SU-DHL-6 (cell line): Measurements from ENCODE around the gene FLACC1.

ENCODE experiments used
- H2AFZ ChIP-seq: fragments of 200-600 bp; sonication (generic); 2 replicates; pipeline ENCODE4 v1.6.1; 2014; ENCODE audit warnings: low read depth, mild to moderate bottlenecking, moderate library complexity, mixed read lengths, antibody characterized with exemption, low read length; ENCODE audit not compliant: severe bottlenecking
- H3F3A ChIP-seq: fragments of 200-600 bp; shearing (Covaris generic); 2 replicates; pipeline ENCODE4 v1.6.0; 2016; ENCODE audit warnings: antibody characterized with exemption, mild to moderate bottlenecking; ENCODE audit not compliant: insufficient read depth
- H3K27ac ChIP-seq: fragments of 200-600 bp; sonication (generic); 2 replicates; pipeline ENCODE4 v1.5.1; 2016; ENCODE audit warnings: low read depth, mild to moderate bottlenecking, low read length, moderate library complexity, mixed read lengths
- H3K27me3 ChIP-seq: fragments of 200-600 bp; sonication (generic), shearing (Covaris generic); 2 replicates; pipeline ENCODE4 v1.6.0; 2014; ENCODE audit warnings: mild to moderate bottlenecking, low read length
- H3K36me3 ChIP-seq: fragments of 200-600 bp; sonication (generic); 2 replicates; pipeline ENCODE4 v1.6.1; 2014; ENCODE audit warnings: mild to moderate bottlenecking, low read length, mixed read lengths
- H3K4me2 ChIP-seq: fragments of 300-600, 200-600 bp; shearing (Covaris generic), sonication (generic); 2 replicates; pipeline ENCODE4 v1.6.0; 2014; ENCODE audit warnings: low read length, low read depth, mild to moderate bottlenecking; ENCODE audit not compliant: poor library complexity, severe bottlenecking
- H3K4me3 ChIP-seq: fragments of 200-600 bp; sonication (generic); 2 replicates; pipeline ENCODE4 v1.5.1; 2014; ENCODE audit warnings: antibody characterized with exemption, low read length, mild to moderate bottlenecking, mixed read lengths; ENCODE audit not compliant: insufficient read depth, poor library complexity, severe bottlenecking
- H3K79me2 ChIP-seq: fragments of 200-600 bp; sonication (generic); 2 replicates; pipeline ENCODE4 v1.6.1; 2014; ENCODE audit warnings: mild to moderate bottlenecking, low read length, moderate library complexity; ENCODE audit not compliant: insufficient read depth
- H3K9ac ChIP-seq: fragments of 200-600 bp; sonication (generic); 2 replicates; pipeline ENCODE4 v1.7.0; 2014; ENCODE audit warnings: mild to moderate bottlenecking, low read length
- H3K9me2 ChIP-seq: fragments of 200-600 bp; sonication (generic); replicated peaks from 2 replicates; pipeline ENCODE4 v1.6.1; 2014; ENCODE audit warnings: low read length; ENCODE audit not compliant: insufficient read depth
- H3K9me3 ChIP-seq: fragments of 200-600 bp; sonication (generic); 2 replicates; pipeline ENCODE4 v1.6.1; 2014; ENCODE audit warnings: low read length, mixed read lengths; ENCODE audit not compliant: insufficient read depth
- H4K20me1 ChIP-seq: fragments of 200-600 bp; sonication (generic); 2 replicates; pipeline ENCODE4 v1.6.1; 2014; ENCODE audit warnings: low read depth, mild to moderate bottlenecking, antibody characterized with exemption, low read length, moderate library complexity, mixed read lengths
- EZH2phosphoT487 ChIP-seq: fragments of 200-600 bp; sonication (generic), shearing (Covaris generic); conservative IDR thresholded peaks from 2 replicates; pipeline ENCODE4 v1.6.1; 2018; ENCODE audit warnings: mild to moderate bottlenecking, antibody characterized with exemption, low read length, moderate library complexity, mixed read lengths
- TF ChIP-seq, protein P1 (sequence below): fragments of 200-600 bp; sonication (generic); IDR thresholded peaks from one replicate; pipeline ENCODE4 v1.5.1; 2017; ENCODE audit warnings: antibody characterized with exemption, mild to moderate bottlenecking, low read length, moderate library complexity; ENCODE audit not compliant: insufficient read depth, poor library complexity, severe bottlenecking

Gene FLACC1

DNA sequence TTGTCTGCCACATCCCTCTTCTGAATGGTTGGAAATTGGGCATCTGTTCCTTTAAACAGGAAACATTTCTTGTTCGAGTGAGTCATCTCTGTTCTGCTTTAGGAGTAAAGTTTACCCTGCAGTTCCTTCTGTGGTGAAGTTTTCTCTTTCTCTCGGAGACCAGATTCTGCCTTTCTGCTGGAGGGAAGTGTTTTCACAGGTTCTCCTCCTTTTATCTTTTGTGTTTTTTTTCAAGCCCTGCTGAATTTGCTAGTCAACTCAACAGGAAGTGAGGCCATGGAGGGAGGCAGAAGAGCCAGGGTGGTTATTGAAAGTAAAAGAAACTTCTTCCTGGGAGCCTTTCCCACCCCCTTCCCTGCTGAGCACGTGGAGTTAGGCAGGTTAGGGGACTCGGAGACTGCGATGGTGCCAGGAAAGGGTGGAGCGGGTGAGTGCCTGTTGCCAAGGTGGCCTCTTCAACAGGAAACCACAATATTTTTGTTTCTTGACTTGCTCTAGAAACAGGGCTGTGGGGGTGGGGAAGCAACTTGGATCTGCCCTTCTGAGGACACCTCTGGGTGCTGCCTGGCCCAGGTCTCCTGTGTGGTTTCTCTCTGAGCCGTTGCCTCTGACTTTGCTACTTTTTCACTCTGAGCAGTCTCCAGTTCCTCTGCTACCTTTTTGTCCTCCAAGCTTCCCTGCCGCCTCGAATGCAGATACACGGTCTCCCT lies 99.0 kb downstream of the FLACC1 start:
- H3K9me3 ChIP-seq: no peaks in the 10 kb centered on the region
- no peaks in the 10 kb centered on the region for H3K27me3 ChIP-seq
- H3K9ac ChIP-seq: peak overlapping the region; percentile 66
- H4K20me1 ChIP-seq: no peaks in the 10 kb centered on the region
- H3K4me3 ChIP-seq: peak overlapping the region; percentile 51
- peak overlapping the region; percentile 99 for H3K4me2 ChIP-seq
- peak overlapping the region; percentile 52 for H2AFZ ChIP-seq
- no peaks in the 10 kb centered on the region for H3K9me2 ChIP-seq
- TF ChIP-seq EZH2phosphoT487: no peak
- TF ChIP-seq, protein P1, sequence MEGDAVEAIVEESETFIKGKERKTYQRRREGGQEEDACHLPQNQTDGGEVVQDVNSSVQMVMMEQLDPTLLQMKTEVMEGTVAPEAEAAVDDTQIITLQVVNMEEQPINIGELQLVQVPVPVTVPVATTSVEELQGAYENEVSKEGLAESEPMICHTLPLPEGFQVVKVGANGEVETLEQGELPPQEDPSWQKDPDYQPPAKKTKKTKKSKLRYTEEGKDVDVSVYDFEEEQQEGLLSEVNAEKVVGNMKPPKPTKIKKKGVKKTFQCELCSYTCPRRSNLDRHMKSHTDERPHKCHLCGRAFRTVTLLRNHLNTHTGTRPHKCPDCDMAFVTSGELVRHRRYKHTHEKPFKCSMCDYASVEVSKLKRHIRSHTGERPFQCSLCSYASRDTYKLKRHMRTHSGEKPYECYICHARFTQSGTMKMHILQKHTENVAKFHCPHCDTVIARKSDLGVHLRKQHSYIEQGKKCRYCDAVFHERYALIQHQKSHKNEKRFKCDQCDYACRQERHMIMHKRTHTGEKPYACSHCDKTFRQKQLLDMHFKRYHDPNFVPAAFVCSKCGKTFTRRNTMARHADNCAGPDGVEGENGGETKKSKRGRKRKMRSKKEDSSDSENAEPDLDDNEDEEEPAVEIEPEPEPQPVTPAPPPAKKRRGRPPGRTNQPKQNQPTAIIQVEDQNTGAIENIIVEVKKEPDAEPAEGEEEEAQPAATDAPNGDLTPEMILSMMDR: no peak
- no peaks in the 10 kb centered on the region for H3K36me3 ChIP-seq
- peaks cover 35% of the 10 kb centered on the region for H3F3A ChIP-seq
- H3K79me2 ChIP-seq: peaks cover 25% of the 10 kb centered on the region
- H3K27ac ChIP-seq: peak overlapping the region; percentile 88

DNA sequence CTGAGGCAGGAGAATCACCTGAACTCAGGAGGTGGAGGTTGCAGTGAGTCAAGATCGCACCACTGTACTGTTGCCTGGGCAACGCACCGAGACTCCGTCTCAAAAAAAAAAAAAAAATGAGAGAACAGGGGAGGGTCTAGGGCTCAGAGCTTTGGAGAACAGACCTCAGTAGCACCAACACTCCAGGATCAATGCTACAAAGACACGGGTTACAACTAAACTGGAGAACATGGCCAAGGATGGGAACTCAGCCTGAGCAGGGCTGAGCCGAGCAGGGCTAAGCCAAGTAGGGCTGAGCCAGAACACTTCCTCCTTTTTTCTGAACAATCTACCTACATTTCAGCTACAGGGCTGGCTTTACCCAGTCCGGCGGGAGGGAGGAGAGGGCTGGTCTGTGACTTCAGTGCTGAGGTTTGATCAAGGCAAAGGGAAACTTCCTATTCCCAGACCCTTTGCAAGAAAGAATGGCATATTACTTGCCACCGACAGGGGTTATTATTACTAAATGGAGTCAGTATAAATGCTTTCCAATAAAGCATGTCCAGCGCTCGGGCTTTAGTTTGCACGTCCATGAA lies 99.7 kb downstream of the FLACC1 start:
- Histone ChIP-seq H3K36me3 (no peaks in the 10 kb centered on the region), H4K20me1 (no peaks in the 10 kb centered on the region), H3K79me2 (peaks cover 19% of the 10 kb centered on the region), H3K27ac (peak overlapping the region; percentile 88), H3K27me3 (no peaks in the 10 kb centered on the region), H3K4me3 (peak overlapping the region; percentile 51), H3K9me2 (no peaks in the 10 kb centered on the region), H3F3A (peaks cover 35% of the 10 kb centered on the region), H2AFZ (peak overlapping the region; percentile 52), H3K9ac (peak overlapping the region; percentile 66), H3K4me2 (peak overlapping the region; percentile 99), H3K9me3 (no peaks in the 10 kb centered on the region)
- TF ChIP-seq, protein P1: no peak
- TF ChIP-seq EZH2phosphoT487: no peak

DNA sequence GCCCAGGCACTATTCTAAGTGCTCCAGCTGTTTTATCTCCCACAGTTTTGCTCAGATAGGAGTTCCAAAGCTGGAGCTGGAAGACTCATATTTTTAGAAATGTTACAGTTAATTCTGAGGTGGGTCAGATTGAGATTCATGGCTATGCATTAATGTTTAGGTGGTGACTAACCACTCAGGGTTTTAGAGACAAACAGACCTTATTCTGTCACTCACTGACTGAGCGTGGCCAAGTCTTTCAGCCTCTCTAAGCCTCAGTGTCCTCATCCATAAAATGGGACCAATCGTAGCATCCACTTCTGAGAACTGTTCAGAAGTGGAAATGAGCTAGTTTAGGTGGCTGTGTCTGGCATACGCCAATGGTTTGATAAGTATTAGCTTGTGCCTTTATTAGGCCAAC lies 101.1 kb downstream of the FLACC1 start:
- Histone ChIP-seq H3K4me2 (no peak overlapping the region), H3K79me2 (peaks cover 7% of the 10 kb centered on the region; the same call in 1 of the 2 replicates), H3K9ac (no peak overlapping the region), H3K36me3 (no peaks in the 10 kb centered on the region), H4K20me1 (no peaks in the 10 kb centered on the region), H3K4me3 (no peak overlapping the region), H3K9me2 (no peaks in the 10 kb centered on the region), H3F3A (peaks cover 35% of the 10 kb centered on the region), H3K27me3 (no peaks in the 10 kb centered on the region), H3K9me3 (no peaks in the 10 kb centered on the region), H2AFZ (no peak overlapping the region), H3K27ac (no peak overlapping the region)
- TF ChIP-seq EZH2phosphoT487: no peak
- TF ChIP-seq, protein P1: no peak
